B cell (primary cell): ENCODE results near the gene ITPR3. TPM values are rescaled to one million over a fixed set of nuclear protein-coding genes. Genes with fewer than 3 reads are reported as not detected.
A peak's percentile ranks its signal among the peaks of the same experiment; 100 is the strongest.

Source experiments
- ATAC-seq: fragments of 200-7000 bp; cut with Tn5 transposase; one replicate; pipeline ENCODE4 v1.10.0; 2021; ENCODE audit warnings: low read depth, mild to moderate bottlenecking, moderate number of reproducible peaks, moderate library complexity
- CTCF ChIA-PET: fragments of 350-600 bp; sonication (Branson Sonifier 250); formaldehyde crosslinking; loops from one replicate; lab custom pipeline; 2021; ENCODE audit warnings: antibody characterized with exemption, inconsistent platforms; lab: Charles Lee
- POLR2A ChIA-PET: fragments of 350-600 bp; sonication (Branson Sonifier 250); formaldehyde crosslinking; loops from one replicate; lab custom pipeline; 2021; ENCODE audit warnings: antibody characterized with exemption; lab: Charles Lee
- DNase-seq: peaks from one replicate; pipeline ENCODE4 v3.0.0; 2013
- H2AFZ ChIP-seq: 2 replicates; pipeline ENCODE4 v1.6.1; 2012; ENCODE audit warnings: mild to moderate bottlenecking, low read depth, low read length; ENCODE audit not compliant: insufficient read depth, poor library complexity, severe bottlenecking
- H3K27ac ChIP-seq, 2 donors: 1 replicate in 1 of 2; 2 replicates in 1 of 2; pipeline ENCODE4 v1.5.1; 2012 to 2013; ENCODE audit warnings: low read length in 2 of 2, mild to moderate bottlenecking in 2 of 2, moderate library complexity in 1 of 2
- H3K27me3 ChIP-seq, 4 experiments: fragments of 200-600 bp in 1 of 4; sonication (generic) in 1 of 4; replicated peaks in 1 of 4; 1 replicate in 2 of 4; 2 replicates in 2 of 4; pipeline versions ENCODE4 v1.6.1 to v1.7.0; 2013 to 2016; ENCODE audit warnings: low read length in 3 of 4, mild to moderate bottlenecking in 2 of 4, mixed read lengths in 1 of 4, moderate library complexity in 1 of 4; ENCODE audit not compliant: insufficient read depth in 4 of 4, control insufficient read depth in 3 of 4; ENCODE audit errors: control extremely low read depth in 1 of 4
- H3K36me3 ChIP-seq, 2 experiments: replicated peaks in 1 of 2; 1 replicate in 1 of 2; 2 replicates in 1 of 2; pipeline versions ENCODE4 v1.6.1 to v1.7.1; 2013; ENCODE audit warnings: low read length in 1 of 2; ENCODE audit not compliant: insufficient read depth in 2 of 2, control insufficient read depth in 1 of 2; ENCODE audit errors: control extremely low read depth in 1 of 2, extremely low read depth in 1 of 2
- H3K4me1 ChIP-seq, 2 donors: fragments of 200-600 bp in 1 of 2; sonication (generic) in 1 of 2; 1 replicate in 1 of 2; 2 replicates in 1 of 2; pipeline versions ENCODE4 v1.5.1 to v1.6.1; 2013 to 2017; ENCODE audit warnings: low read length in 2 of 2; ENCODE audit not compliant: control insufficient read depth in 2 of 2, insufficient read depth in 2 of 2
- H3K4me2 ChIP-seq: replicated peaks from 2 replicates; pipeline ENCODE3; 2012; ENCODE audit warnings: mild to moderate bottlenecking, low read depth, low read length; ENCODE audit not compliant: poor library complexity, severe bottlenecking
- H3K4me3 ChIP-seq, 5 experiments: fragments of 200-600 bp in 1 of 5; sonication (generic) in 1 of 5; 1 replicate in 3 of 5; 2 replicates in 2 of 5; pipeline versions ENCODE4 v1.5.1 to v1.7.0; 2011 to 2016; ENCODE audit warnings: low read length in 4 of 5, mild to moderate bottlenecking in 4 of 5, low read depth in 2 of 5, control low read depth in 1 of 5, moderate library complexity in 1 of 5; ENCODE audit not compliant: insufficient read depth in 1 of 5; ENCODE audit errors: control extremely low read depth in 1 of 5, extremely low read depth in 1 of 5
- H3K79me2 ChIP-seq: fragments of 200-600 bp; sonication (generic); one replicate; pipeline ENCODE4 v1.6.0; 2016; ENCODE audit warnings: low read length; ENCODE audit not compliant: control insufficient read depth, insufficient read depth
- H3K9ac ChIP-seq: fragments of 200-600 bp; sonication (generic); 2 replicates; pipeline ENCODE4 v1.6.1; 2017; ENCODE audit warnings: mild to moderate bottlenecking, low read length, moderate library complexity
- H3K9me3 ChIP-seq, 3 donors: one replicate each; pipeline versions ENCODE4 v1.6.1 to v1.7.1; 2013; ENCODE audit warnings: low read length in 2 of 3; ENCODE audit not compliant: control insufficient read depth in 2 of 3, insufficient read depth in 1 of 3; ENCODE audit errors: control extremely low read depth in 1 of 3
- H4K20me1 ChIP-seq: 2 replicates; pipeline ENCODE4 v1.6.0; 2012; ENCODE audit warnings: mild to moderate bottlenecking, low read length; ENCODE audit not compliant: insufficient read depth, control insufficient read depth, poor library complexity, severe bottlenecking
- H3K27ac Mint-ChIP-seq: one replicate; pipeline ENCODE4 v1.8.0; 2021; ENCODE audit warnings: mixed read lengths
- H3K27me3 Mint-ChIP-seq: one replicate; pipeline ENCODE4 v1.8.0; 2021; ENCODE audit warnings: mixed read lengths
- H3K4me1 Mint-ChIP-seq: one replicate; pipeline ENCODE4 v1.8.0; 2021; ENCODE audit warnings: mixed read lengths
- H3K4me3 Mint-ChIP-seq: one replicate; pipeline ENCODE4 v1.8.0; 2021; ENCODE audit warnings: mixed read lengths
- H3K9me3 Mint-ChIP-seq: one replicate; pipeline ENCODE4 v1.8.0; 2022; ENCODE audit warnings: mixed read lengths; ENCODE audit not compliant: insufficient read depth
- CTCF ChIP-seq: fragments of 200-600 bp; IDR thresholded peaks from one replicate; pipeline ENCODE4 v1.8.0; 2022; ENCODE audit warnings: antibody characterized with exemption, mild to moderate bottlenecking
- EZH2 ChIP-seq: IDR thresholded peaks from 2 replicates; pipeline ENCODE4 v1.6.1; 2012; ENCODE audit warnings: borderline replicate concordance, low read depth, mild to moderate bottlenecking, moderate library complexity, low read length; ENCODE audit not compliant: insufficient read depth, poor library complexity, severe bottlenecking
- WGBS: methylation state at CpG from one replicate; pipeline ENCODE4 v1.1.5; 2013; ENCODE audit warnings: missing lambda C conversion rate; ENCODE audit not compliant: insufficient coverage; 5-methylcytosine and 5-hydroxymethylcytosine counted together
- intact Hi-C: fragments of 100-400 bp; cut with micrococcal nuclease; formaldehyde crosslinking; loops from one replicate; pipeline ENCODE4 v1.10.0; 2022
- polyA plus RNA-seq: library from polyadenylated mRNA; depleted of rRNA; stranded (reverse); fragments of >200 nt; gene quantifications from 2 replicates; pipeline ENCODE4 v1.2.3, GENCODE V29; 2012
- total RNA-seq, 2 donors: library from RNA; stranded (reverse); fragments of 120-200 nt in 1 of 2; gene quantifications; 1 replicate in 1 of 2; 2 replicates in 1 of 2; pipeline versions ENCODE4 v1.2.3 to v1.2.4, GENCODE V29; 2013 to 2022

ITPR3 gene
- total and polyA plus RNA-seq, 2 donors (not counting 1 experiment from before 2014, with no cell fraction given): 61.9 to 67.6 TPM

- CTCF ChIA-PET: interaction anchor here (0.7 to 4.1 kb wide), 14 partner anchors 12 to 678 kb away, joined by 3 to 27 read pairs (median 7); partner anchors contain the start of gene UQCC2
- no peaks in the 10 kb centered on the region for H3K9me3 Mint-ChIP-seq
- H3K4me1 Mint-ChIP-seq: peaks cover 3% of the 10 kb centered on the region
- H4K20me1 ChIP-seq: no peaks in the 10 kb centered on the region
- H3K4me3 ChIP-seq: no peak overlapping the region
- H3K27ac Mint-ChIP-seq: no peak overlapping the region
- H3K27ac ChIP-seq: no peak overlapping the region
- H3K4me2 ChIP-seq: no peak overlapping the region
- intact Hi-C loops: no loop called here
- no peak for ATAC-seq
- H3K9me3 ChIP-seq: no peaks in the 10 kb centered on the region
- 82% methylated on average over 7 of the region's 7 CpGs for WGBS
- H3K9ac ChIP-seq: no peak overlapping the region
- peaks cover 0 to 6% (median under 1%) of the 10 kb centered on the region in 4 experiments for H3K27me3 ChIP-seq
- H3K27me3 Mint-ChIP-seq: peaks cover 24% of the 10 kb centered on the region
- H2AFZ ChIP-seq: no peak overlapping the region
- DNase-seq: no peak
- POLR2A ChIA-PET: no interaction called here
- no peaks in the 10 kb centered on the region for H3K36me3 ChIP-seq
- H3K4me1 ChIP-seq: peaks cover 0 to 3% of the 10 kb centered on the region in 2 donors
- H3K79me2 ChIP-seq: no peaks in the 10 kb centered on the region
- no peak overlapping the region for H3K4me3 Mint-ChIP-seq
- TF ChIP-seq CTCF (no peak), EZH2 (no peak)
Observed at GRCh38 chr6:33742837-33743236, 121.7 kb downstream of the ITPR3 start.

GRCh38 chr6:33744001-33744848 lies 123.1 kb downstream of the ITPR3 start:
- Histone ChIP-seq H4K20me1 (no peaks in the 10 kb centered on the region), H3K9ac (no peak overlapping the region), H3K4me2 (no peak overlapping the region), H3K4me3 (no peak overlapping the region), H3K4me1 (peaks cover 0 to 3% of the 10 kb centered on the region in 2 donors), H3K27me3 (peaks cover 0 to 9% (median under 1%) of the 10 kb centered on the region in 4 experiments), H3K27ac (no peak overlapping the region), H3K9me3 (no peaks in the 10 kb centered on the region), H3K36me3 (no peaks in the 10 kb centered on the region), H2AFZ (no peak overlapping the region), H3K79me2 (no peaks in the 10 kb centered on the region)
- TF ChIP-seq CTCF (peak; percentile 86), EZH2 (no peak)
- intact Hi-C loops: loop anchor here (1.0 kb wide), 4 partner anchors 33 to 410 kb away; partner anchors contain the start of gene UQCC2
- H3K27me3 Mint-ChIP-seq: peaks cover 24% of the 10 kb centered on the region
- peaks cover 3% of the 10 kb centered on the region for H3K4me1 Mint-ChIP-seq
- H3K9me3 Mint-ChIP-seq: no peaks in the 10 kb centered on the region
- ChIA-PET POLR2A (no interaction called here), CTCF (interaction anchor here (0.5 to 4.1 kb wide), 25 partner anchors 8 to 882 kb away, joined by 3 to 27 read pairs (median 6); partner anchors contain the start of genes BAK1 and UQCC2)
- peak; percentile 81 for ATAC-seq
- H3K27ac Mint-ChIP-seq: peak overlapping the region; percentile 23
- 32% methylated on average over 8 of the region's 11 CpGs for WGBS
- no peak overlapping the region for H3K4me3 Mint-ChIP-seq
- DNase-seq: peak; percentile 81
